ENCODE measurements around the gene GABARAP.

GRCh38 chr17:7249214-7249613 is 7.0 kb upstream of the GABARAP start:
- no peak for TF ChIP-seq POLR2A (IDR thresholded peaks at IDR 0.05; ENCODE audit: control extremely low read depth in 1 of 2, low read depth in 2 of 2, low read length in 2 of 2)
- no peak for TF ChIP-seq FOSL1 (IDR thresholded peaks at IDR 0.05; ENCODE audit: insufficient read depth, low read depth, low read length)
- TF ChIP-seq NRF1 (IDR thresholded peaks at IDR 0.05; ENCODE audit: low read depth, low read length): no peak
- TF ChIP-seq CTCF (IDR thresholded peaks at IDR 0.05; ENCODE audit: control extremely low read depth in 1 of 3, insufficient read depth in 1 of 3, low read depth in 1 of 3, low read length in 3 of 3): no peak
- TF ChIP-seq MAX (IDR thresholded peaks at IDR 0.05): no peak
- no peak for TF ChIP-seq TEAD4 (IDR thresholded peaks at IDR 0.05; ENCODE audit: low read depth, low read length)
- TF ChIP-seq CTBP2 (IDR thresholded peaks at IDR 0.05; ENCODE audit: borderline replicate concordance, insufficient read depth, insufficient read length, low read length): no peak
- no peak for TF ChIP-seq EZH2 (IDR thresholded peaks at IDR 0.05; ENCODE audit: low read depth, low read length, severe bottlenecking)
- TF ChIP-seq TAF1 (IDR thresholded peaks at IDR 0.05; ENCODE audit: low read depth, low read length): no peak
- TF ChIP-seq EGR1 (IDR thresholded peaks at IDR 0.05; ENCODE audit: borderline replicate concordance, low read depth, low read length): no peak
- TF ChIP-seq RFX5 (IDR thresholded peaks at IDR 0.05; ENCODE audit: borderline replicate concordance, low read depth, low read length): no peak
- TF ChIP-seq SIN3A (conservative IDR thresholded peaks at IDR 0.05 in 1 of 2, IDR thresholded peaks at IDR 0.05 in 1 of 2; ENCODE audit: low read depth in 1 of 2, low read length in 2 of 2): no peak
- no peak for TF ChIP-seq BCL11A (IDR thresholded peaks at IDR 0.05; ENCODE audit: low read depth in 2 of 2, low read length in 2 of 2)
